ENCODE measurements around the gene ZNF135.

- TF ChIP-seq POLR2AphosphoS5 (IDR thresholded peaks at IDR 0.05; ENCODE audit: insufficient read depth, low read depth, low read length) (no peak), CTCF (IDR thresholded peaks at IDR 0.05; ENCODE audit: extremely low read depth in 1 of 2, insufficient read depth in 1 of 2, low read depth in 1 of 2, low read length in 2 of 2) (no peak), MAX (IDR thresholded peaks at IDR 0.05; ENCODE audit: insufficient read depth, insufficient read length) (no peak), POLR2A (IDR thresholded peaks at IDR 0.05; ENCODE audit: low read depth, low read length) (no peak)
Observed at GRCh38 chr19:58089846-58090245, 30.8 kb downstream of the ZNF135 start.
